Upper lobe of right lung (tissue), 1 donor: ENCODE measurements around the gene SCML2. TPM values are rescaled to one million over a fixed set of nuclear protein-coding genes. Genes with fewer than 3 reads are reported as not detected.
"Not testable (repeated sequence)": the region's sequence is repeated elsewhere in the genome, so short reads cannot be mapped to it uniquely, and the experiment has no call there.

Experiments
- ATAC-seq: fragments of 200-7000 bp; cut with Tn5 transposase; one replicate; pipeline ENCODE4 v1.9.1; 2020; ENCODE audit warnings: mild to moderate bottlenecking, moderate library complexity
- DNase-seq: peaks from one replicate; pipeline ENCODE4 v3.0.0-alpha.2; 2020
- H3K27ac ChIP-seq: fragments of 200-600 bp; one replicate; pipeline ENCODE4 v1.8.0; 2022
- H3K27me3 ChIP-seq: fragments of 200-600 bp; one replicate; pipeline ENCODE4 v1.8.0; 2022; ENCODE audit warnings: mild to moderate bottlenecking
- H3K36me3 ChIP-seq: fragments of 200-600 bp; one replicate; pipeline ENCODE4 v1.8.0; 2022
- H3K4me1 ChIP-seq: fragments of 200-600 bp; one replicate; pipeline ENCODE4 v1.8.0; 2022
- H3K4me3 ChIP-seq: fragments of 200-600 bp; one replicate; pipeline ENCODE4 v1.8.0; 2022; ENCODE audit warnings: mild to moderate bottlenecking
- H3K9me3 ChIP-seq: fragments of 200-600 bp; one replicate; pipeline ENCODE4 v1.8.0; 2022
- CTCF ChIP-seq: fragments of 200-600 bp; IDR thresholded peaks from one replicate; pipeline ENCODE4 v1.8.0; 2022; ENCODE audit warnings: antibody characterized with exemption
- intact Hi-C: fragments of 100-400 bp; cut with DNase I; formaldehyde crosslinking; loops from one replicate; pipeline ENCODE4 v1.11.0; 2022
- total RNA-seq: library from RNA; stranded (reverse); fragmentation: NEBNext Ultra II Directional; extraction: Animal tissue kit (Norgen Biotek cat#: 25700); gene quantifications from one replicate; pipeline ENCODE4 v1.2.1, GENCODE V29; 2021
- donor health status: DM: no; HTN: yes; CAD: no; lungs with severe emphysema.

The SCML2 gene
- total RNA-seq, 1 donor from 2014 or later, result 0.81 TPM

DNA sequence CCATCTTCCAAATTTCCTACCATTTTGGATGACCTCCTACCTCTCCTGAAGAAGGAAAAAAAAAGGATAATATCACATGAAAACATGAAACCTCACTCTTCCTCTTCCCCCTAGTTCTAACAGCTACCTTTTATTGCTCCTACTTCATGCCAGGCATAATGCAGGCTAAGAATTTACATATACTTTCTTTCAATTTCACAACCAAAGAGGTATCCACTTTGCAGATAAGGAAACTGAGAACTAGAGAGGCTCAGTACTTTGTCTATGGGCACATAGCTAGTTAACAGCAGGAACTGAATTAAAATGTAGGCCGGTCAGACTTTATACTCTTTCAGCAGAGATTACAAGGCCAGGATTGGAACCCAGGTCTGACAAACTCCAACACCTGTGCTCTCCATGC is 99.4 kb downstream of the SCML2 start:
- Histone ChIP-seq H3K4me1 (no peaks in the 10 kb centered on the region), H3K36me3 (no peaks in the 10 kb centered on the region), H3K4me3 (no peak overlapping the region), H3K27ac (no peak overlapping the region), H3K9me3 (no peaks in the 10 kb centered on the region), H3K27me3 (no peaks in the 10 kb centered on the region)
- DNase-seq, result no peak
- ATAC-seq, result no peak
- no peak for TF ChIP-seq CTCF
- intact Hi-C loops, result no loop called here

DNA sequence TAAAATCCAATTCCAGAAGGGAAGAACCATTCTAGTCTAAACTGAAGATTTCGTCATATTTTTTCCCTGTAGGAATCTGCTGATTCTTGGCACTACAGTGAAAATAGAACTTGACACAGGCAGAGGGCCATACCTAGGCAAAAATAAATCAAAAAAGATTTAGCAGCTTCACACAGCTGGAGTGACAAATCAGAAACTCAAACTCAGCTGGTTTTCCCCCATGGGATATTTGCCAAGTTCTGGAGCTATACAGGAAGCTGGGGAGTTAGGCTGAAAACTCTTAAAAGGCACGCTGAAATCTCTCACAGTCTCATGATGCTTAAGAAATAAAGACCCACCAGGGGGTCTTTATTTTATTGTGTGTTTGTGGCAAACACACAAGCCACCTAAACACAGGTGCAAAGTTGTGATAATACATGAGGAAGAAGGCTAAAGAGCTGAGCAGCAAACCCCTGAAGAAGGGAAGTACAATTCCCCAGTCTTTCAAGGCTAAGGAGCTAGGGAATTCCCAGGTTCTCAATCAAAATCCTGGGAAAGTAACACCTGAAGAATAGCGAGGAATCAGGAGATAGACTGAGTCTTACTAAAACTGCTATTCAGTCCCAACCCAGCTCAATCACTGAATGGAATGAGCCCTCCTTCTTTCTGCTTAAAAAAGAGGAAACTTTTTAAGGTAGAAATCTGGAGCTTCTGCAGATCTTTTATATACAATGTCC is 101.7 kb downstream of the SCML2 start:
- intact Hi-C loops, result no loop called here
- TF ChIP-seq CTCF, result no peak
- H3K27ac ChIP-seq, result no peak overlapping the region
- H3K4me3 ChIP-seq, result no peak overlapping the region
- no peak for DNase-seq
- H3K27me3 ChIP-seq, result no peaks in the 10 kb centered on the region
- H3K9me3 ChIP-seq, result no peaks in the 10 kb centered on the region
- ATAC-seq, result no peak
- H3K36me3 ChIP-seq, result no peaks in the 10 kb centered on the region
- H3K4me1 ChIP-seq, result no peaks in the 10 kb centered on the region

GRCh38 chrX:18229646-18230045 is 124.8 kb downstream of the SCML2 start:
- H3K27ac ChIP-seq, DNase-seq, H3K9me3 ChIP-seq, H3K36me3 ChIP-seq, H3K27me3 ChIP-seq, ATAC-seq, intact Hi-C loops, H3K4me3 ChIP-seq, H3K4me1 ChIP-seq: not testable (repeated sequence)

DNA sequence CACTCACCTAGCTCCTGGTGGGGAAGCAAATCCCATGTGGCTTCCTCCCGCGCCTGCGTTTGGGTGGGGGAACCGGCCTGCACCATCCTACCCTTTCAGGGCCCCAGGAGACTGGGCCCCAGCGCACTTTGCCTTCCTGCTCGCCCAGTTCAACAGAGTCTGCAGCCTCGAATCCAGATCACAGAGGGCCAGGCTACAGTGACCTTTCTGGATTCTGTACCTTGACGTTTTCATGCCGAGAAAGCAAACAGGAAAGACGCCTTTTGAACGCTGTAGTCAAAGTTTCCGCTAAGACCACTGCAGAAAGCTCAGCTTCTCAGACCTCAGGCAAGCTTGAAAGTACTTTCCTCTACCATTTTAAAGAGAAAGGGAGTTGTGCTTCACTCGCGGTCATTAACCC is 126.4 kb downstream of the SCML2 start:
- no peak for DNase-seq
- Histone ChIP-seq H3K4me3 (no peak overlapping the region), H3K27ac (no peak overlapping the region), H3K4me1 (no peaks in the 10 kb centered on the region), H3K27me3 (no peaks in the 10 kb centered on the region), H3K36me3 (no peaks in the 10 kb centered on the region), H3K9me3 (no peaks in the 10 kb centered on the region)
- no peak for ATAC-seq
- no peak for TF ChIP-seq CTCF
- intact Hi-C loops, result no loop called here

- Histone ChIP-seq H3K4me1 (no peaks in the 10 kb centered on the region), H3K27me3 (no peaks in the 10 kb centered on the region), H3K4me3 (no peak overlapping the region), H3K9me3 (no peaks in the 10 kb centered on the region), H3K36me3 (no peaks in the 10 kb centered on the region), H3K27ac (no peak overlapping the region)
- no peak for TF ChIP-seq CTCF
- ATAC-seq, result no peak
- intact Hi-C loops, result no loop called here
- no peak for DNase-seq
These were observed 127.0 kb downstream of the SCML2 start for GRCh38 chrX:18227458-18227857.

DNA sequence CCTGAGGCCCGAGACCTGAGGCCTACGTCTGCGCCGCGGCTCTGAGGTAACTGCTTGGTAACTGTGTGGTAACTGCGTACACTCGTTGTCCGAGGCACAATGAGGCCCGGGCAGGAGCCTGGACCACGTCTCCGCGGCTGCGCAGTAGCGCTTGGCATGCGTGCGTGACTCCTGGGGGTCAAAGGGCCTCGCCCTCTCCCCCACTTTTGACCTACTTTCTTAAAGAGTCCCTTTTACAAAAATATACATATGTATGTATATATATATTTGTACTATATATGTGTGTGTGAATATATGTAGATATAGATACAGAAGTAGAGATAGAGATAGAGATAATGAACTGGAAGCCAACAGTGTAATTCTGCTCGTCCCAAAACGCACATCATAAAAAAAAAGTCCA is 133.7 kb downstream of the SCML2 start, which contains the start of gene BEND2:
BEND2 (minus strand) TSS at position 101 of the 400 bp plus-strand sequence. CDS start 136 bp downstream, outside the sequence.
- no peak for DNase-seq

More for the DNA sequence above, 133.7 kb downstream of the SCML2 start, which contains the start of gene BEND2:
- no peaks in the 10 kb centered on the region for H3K36me3 ChIP-seq
- no peaks in the 10 kb centered on the region for H3K4me1 ChIP-seq
- no peaks in the 10 kb centered on the region for H3K27me3 ChIP-seq
- no peak for TF ChIP-seq CTCF
- no peak within 1 kb of the TSS for H3K4me3 ChIP-seq
- no peak for ATAC-seq
- intact Hi-C loops, result no loop called here
- no peaks in the 10 kb centered on the region for H3K9me3 ChIP-seq
- H3K27ac ChIP-seq, result no peak within 1 kb of the TSS
